Endodermal cell (in vitro differentiated cells): ENCODE data around the gene EZH2. TPM values are rescaled to one million over a fixed set of nuclear protein-coding genes. Genes with fewer than 3 reads are reported as not detected.

ENCODE experiments used
- DNase-seq: peaks from one replicate; pipeline ENCODE4 v3.0.0-alpha.2; 2017
- H3K27ac ChIP-seq: 2 replicates; pipeline ENCODE4 v1.5.1; 2013; ENCODE audit warnings: mild to moderate bottlenecking, low read depth, low read length, moderate library complexity
- H3K27me3 ChIP-seq: 2 replicates; pipeline ENCODE4 v1.6.1; 2013; ENCODE audit warnings: mild to moderate bottlenecking, low read length, moderate library complexity; ENCODE audit not compliant: insufficient read depth, control insufficient read depth, poor library complexity, severe bottlenecking
- H3K36me3 ChIP-seq: 2 replicates; pipeline ENCODE4 v1.7.0; 2013; ENCODE audit warnings: mild to moderate bottlenecking, low read length, moderate library complexity; ENCODE audit not compliant: control insufficient read depth, insufficient read depth
- H3K4me1 ChIP-seq: one replicate; pipeline ENCODE4 v1.7.0; 2013; ENCODE audit warnings: low read length; ENCODE audit not compliant: control insufficient read depth, insufficient read depth
- H3K4me3 ChIP-seq: 2 replicates; pipeline ENCODE4 v1.5.1; 2013; ENCODE audit warnings: mild to moderate bottlenecking, low read length, moderate library complexity
- H3K9ac ChIP-seq: 2 replicates; pipeline ENCODE4 v1.6.1; 2013; ENCODE audit warnings: mild to moderate bottlenecking, low read length, moderate library complexity; ENCODE audit not compliant: poor library complexity, severe bottlenecking; ENCODE audit errors: extremely low read depth
- H3K9me3 ChIP-seq: 2 replicates; pipeline ENCODE4 v1.6.1; 2013; ENCODE audit warnings: mild to moderate bottlenecking, low read length, moderate library complexity; ENCODE audit not compliant: control insufficient read depth
- H3K27ac Mint-ChIP-seq: 2 replicates; pipeline ENCODE4 v1.8.0; 2020; ENCODE audit warnings: mixed read lengths
- H3K27me3 Mint-ChIP-seq: 2 replicates; pipeline ENCODE4 v1.8.0; 2021; ENCODE audit warnings: mild to moderate bottlenecking, mixed read lengths; ENCODE audit not compliant: insufficient read depth
- H3K36me3 Mint-ChIP-seq: 2 replicates; pipeline ENCODE4 v1.8.0; 2020; ENCODE audit warnings: low read depth, mixed read lengths
- H3K4me1 Mint-ChIP-seq: 2 replicates; pipeline ENCODE4 v1.8.0; 2020; ENCODE audit warnings: mixed read lengths
- H3K4me3 Mint-ChIP-seq: 2 replicates; pipeline ENCODE4 v1.8.0; 2020; ENCODE audit warnings: mild to moderate bottlenecking, moderate library complexity, mixed read lengths
- H3K9me3 Mint-ChIP-seq: 2 replicates; pipeline ENCODE4 v1.8.0; 2020; ENCODE audit warnings: mild to moderate bottlenecking, mixed read lengths
- CTCF ChIP-seq: fragments of 200-600 bp; sonication (generic); conservative IDR thresholded peaks from 2 replicates; pipeline ENCODE4 v1.5.0; 2021; ENCODE audit warnings: antibody characterized with exemption, mild to moderate bottlenecking
- WGBS, 2 experiments: methylation state at CpG; one replicate each; pipeline versions ENCODE4 v1.1.5 to v1.1.7; 2013; ENCODE audit warnings: missing lambda C conversion rate in 2 of 2, mixed read lengths in 1 of 2; ENCODE audit not compliant: insufficient coverage in 1 of 2, insufficient read length in 1 of 2; 5-methylcytosine and 5-hydroxymethylcytosine counted together
- long read RNA-seq, 4 experiments: library from polyadenylated mRNA in 2 of 4; library from RNA in 1 of 4; library from capped mRNA in 1 of 4; stranded (forward) in 3 of 4; unstranded in 1 of 4; transcript quantifications; one replicate each; pipeline ENCODE4 v2.0.0, GENCODE V29; 2020 to 2021; ENCODE audit warnings: inconsistent platforms in 1 of 4
- polyA plus RNA-seq, 2 experiments: library from polyadenylated mRNA; stranded (reverse); fragments of 50-300 nt; gene quantifications; one replicate each; pipeline ENCODE4 v1.2.3, GENCODE V29; 2013
- total RNA-seq, 2 donors: library from RNA; stranded (reverse); fragmentation: NEBNext Ultra II Directional in 1 of 2; extraction: Animal tissue kit (Norgen Biotek cat#: 25700) in 1 of 2; gene quantifications; 2 replicates in 1 of 2; 3 replicates in 1 of 2; pipeline ENCODE4 v1.2.1, GENCODE V29; 2021

Gene EZH2
- 10 to 100 TPM; 40.2 to 46.0 TPM for total RNA-seq
- polyA plus RNA-seq (2013, experiment 1 of 2) = 83.4 TPM
- polyA plus RNA-seq (2013, experiment 2 of 2) = 81.5 TPM
- long read RNA-seq, experiment 1, partial matches to known transcripts = 14 of 31 reads
- long read RNA-seq, experiment 1, other reads (novel, unspliced or antisense) = 14 of 31 reads
- long read RNA-seq, experiment 2, transcript EZH2-203 (20 exons, 2,591 nt) = major isoform, 45 of 115 reads
- long read RNA-seq, experiment 2, transcript EZH2-208 (20 exons, 2,466 nt) = minor isoform, 14 of 115 reads
- long read RNA-seq, experiment 2, partial matches to known transcripts = 6 of 115 reads
- long read RNA-seq, experiment 2, other reads (novel, unspliced or antisense) = 45 of 115 reads
- long read RNA-seq, experiment 3, transcript EZH2-210 (10 exons, 1,876 nt) = minor isoform, 11 of 240 reads
- long read RNA-seq, experiment 3, transcript EZH2-202 (19 exons, 2,477 nt) = minor isoform, 22 of 240 reads
- long read RNA-seq, experiment 3, transcript EZH2-208 (20 exons, 2,466 nt) = minor isoform, 21 of 240 reads
- long read RNA-seq, experiment 3, transcript EZH2-203 (20 exons, 2,591 nt) = major isoform, 91 of 240 reads
- long read RNA-seq, experiment 3, partial matches to known transcripts = 15 of 240 reads
- long read RNA-seq, experiment 3, other reads (novel, unspliced or antisense) = 75 of 240 reads
- long read RNA-seq, experiment 4, partial matches to known transcripts = 14 of 18 reads
- long read RNA-seq, experiment 4, other reads (novel, unspliced or antisense) = 3 of 18 reads

- H3K27me3 Mint-ChIP-seq = no peaks in the 10 kb centered on the region
- no peaks in the 10 kb centered on the region for H3K9me3 Mint-ChIP-seq
Observed at GRCh38 chr7:148884049-148884298, at the start of gene EZH2. Gene EZH2, minus strand, starts transcription at chr7:148884291. Its CDS starts 36,993 bp downstream, at chr7:148847298.

DNA sequence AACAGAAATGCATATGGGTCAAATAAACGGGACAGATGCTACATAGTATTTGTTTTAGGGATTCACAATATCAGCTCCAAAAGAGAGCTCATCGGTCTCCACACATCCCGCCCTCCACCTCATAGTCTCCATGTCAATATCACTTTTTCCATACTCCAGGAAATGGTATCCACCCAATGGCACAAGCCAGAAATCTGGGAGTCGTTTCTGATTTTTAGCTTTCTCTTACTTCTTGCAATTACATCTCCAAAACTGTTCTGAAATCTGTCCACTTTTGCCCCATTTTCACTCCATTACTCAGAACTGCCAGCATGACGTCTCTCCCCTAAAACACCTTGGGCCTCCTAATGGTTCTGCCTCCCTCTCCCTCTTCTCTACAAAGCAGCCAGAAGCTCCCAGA, 47.4 kb upstream of the EZH2 start:
- no peak for TF ChIP-seq CTCF
- H3K4me3 ChIP-seq = no peak overlapping the region
- H3K27ac ChIP-seq = no peak overlapping the region
- Mint-ChIP-seq H3K4me3 (no peak overlapping the region), H3K27ac (no peak overlapping the region), H3K4me1 (peaks cover 2% of the 10 kb centered on the region), H3K27me3 (no peaks in the 10 kb centered on the region), H3K36me3 (no peaks in the 10 kb centered on the region), H3K9me3 (no peaks in the 10 kb centered on the region)
- no peaks in the 10 kb centered on the region for H3K36me3 ChIP-seq
- 91 to 92% methylated on average over 5 of the region's 5 CpGs for WGBS, 2 experiments
- no peaks in the 10 kb centered on the region for H3K27me3 ChIP-seq
- no peaks in the 10 kb centered on the region for H3K9me3 ChIP-seq
- H3K9ac ChIP-seq = no peak overlapping the region
- no peaks in the 10 kb centered on the region for H3K4me1 ChIP-seq
- no peak for DNase-seq

More at GRCh38 chr7:148884049-148884298, at the start of gene EZH2:
- Histone ChIP-seq H3K27me3 (no peaks in the 10 kb centered on the region), H3K36me3 (no peaks in the 10 kb centered on the region), H3K9me3 (no peaks in the 10 kb centered on the region), H3K4me3 (peak within 1 kb of the TSS; percentile 96), H3K9ac (peak within 1 kb of the TSS; percentile 84), H3K27ac (peak within 1 kb of the TSS; percentile 99), H3K4me1 (peaks cover 4% of the 10 kb centered on the region)
- Mint-ChIP-seq H3K4me3 (peak within 1 kb of the TSS; percentile 80), H3K27ac (peak within 1 kb of the TSS; percentile 90), H3K4me1 (peaks cover 5% of the 10 kb centered on the region), H3K36me3 (peaks cover 5% of the 10 kb centered on the region)
- no peak for DNase-seq
- no peak for TF ChIP-seq CTCF
- 0% methylated on average over 2 to 50 of the region's 50 CpGs for WGBS, 2 experiments

GRCh38 chr7:148930335-148930734, 46.2 kb upstream of the EZH2 start:
- H3K9me3 ChIP-seq = no peaks in the 10 kb centered on the region
- no peak overlapping the region for H3K9ac ChIP-seq
- H3K36me3 ChIP-seq = no peaks in the 10 kb centered on the region
- no peak overlapping the region for H3K4me3 Mint-ChIP-seq
- 94 to 95% methylated on average over 8 to 9 of the region's 10 CpGs for WGBS, 2 experiments
- peaks cover 1% of the 10 kb centered on the region for H3K9me3 Mint-ChIP-seq
- H3K4me1 ChIP-seq = no peaks in the 10 kb centered on the region
- no peak overlapping the region for H3K4me3 ChIP-seq
- H3K27ac Mint-ChIP-seq = no peak overlapping the region
- TF ChIP-seq CTCF = no peak
- no peaks in the 10 kb centered on the region for H3K27me3 Mint-ChIP-seq
- H3K27me3 ChIP-seq = no peaks in the 10 kb centered on the region
- H3K36me3 Mint-ChIP-seq = no peaks in the 10 kb centered on the region
- H3K27ac ChIP-seq = no peak overlapping the region
- peaks cover 2% of the 10 kb centered on the region for H3K4me1 Mint-ChIP-seq
- no peak for DNase-seq
